ENCODE measurements around the gene NECTIN1. TPM values are rescaled to one million over a fixed set of nuclear protein-coding genes. Genes with fewer than 3 reads are reported as not detected.
"Not testable (repeated sequence)": the region's sequence is repeated elsewhere in the genome, so short reads cannot be mapped to it uniquely, and the experiment has no call there.

The NECTIN1 gene
- total RNA-seq, 2 experiments from 2014 or later = 1.6 to 1.7 TPM

DNA sequence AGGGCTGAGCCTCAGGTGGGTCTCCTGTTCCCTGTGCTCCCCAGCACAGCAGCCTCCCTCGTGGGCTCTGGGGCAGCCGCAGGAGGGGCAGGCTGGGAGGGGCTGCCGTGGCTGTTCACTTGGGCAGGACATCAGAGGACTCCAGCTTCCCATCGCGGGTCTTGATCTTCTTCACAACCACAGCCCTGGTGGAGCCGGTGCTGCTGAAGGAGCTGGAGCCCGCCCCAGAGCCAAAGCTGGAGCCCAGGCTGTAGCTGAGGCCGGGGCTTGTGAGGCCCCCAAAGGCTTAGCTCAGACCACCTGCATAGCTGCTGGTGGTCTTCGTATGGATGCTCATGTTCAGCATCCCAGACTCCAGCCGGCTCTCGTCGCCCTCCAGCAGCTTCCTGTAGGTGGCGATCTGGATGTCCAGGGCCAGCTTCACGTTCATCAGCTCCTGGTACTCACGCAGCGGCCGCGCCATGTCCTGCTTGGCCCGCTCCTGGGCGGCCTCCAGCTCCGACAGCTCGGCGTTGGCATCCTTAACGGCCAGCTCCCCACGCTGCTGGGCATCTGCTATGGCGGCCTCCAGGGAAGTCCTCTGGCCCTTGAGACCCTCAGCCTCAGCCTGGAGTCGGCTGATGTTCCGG is 126.1 kb downstream of the NECTIN1 start:
- Mint-ChIP-seq H3K4me3 (no peak overlapping the region), H3K27me3 (peaks cover 19% of the 10 kb centered on the region), H3K9me3 (ENCODE audit: low read depth) (no peaks in the 10 kb centered on the region), H3K27ac (no peak overlapping the region), H3K4me1 (no peaks in the 10 kb centered on the region), H3K36me3 (ENCODE audit: low read depth) (no peaks in the 10 kb centered on the region)
- intact Hi-C loops (cut with DNase I, micrococcal nuclease) = no loop called here
- ATAC-seq = no peak
- CTCF ChIA-PET = interaction anchor here (1.2 kb wide), 1 partner anchor 222 kb away, joined by 3 read pairs; the partner anchor contains the start of gene USP2
- no peak for DNase-seq
- POLR2A ChIA-PET = no interaction called here

DNA sequence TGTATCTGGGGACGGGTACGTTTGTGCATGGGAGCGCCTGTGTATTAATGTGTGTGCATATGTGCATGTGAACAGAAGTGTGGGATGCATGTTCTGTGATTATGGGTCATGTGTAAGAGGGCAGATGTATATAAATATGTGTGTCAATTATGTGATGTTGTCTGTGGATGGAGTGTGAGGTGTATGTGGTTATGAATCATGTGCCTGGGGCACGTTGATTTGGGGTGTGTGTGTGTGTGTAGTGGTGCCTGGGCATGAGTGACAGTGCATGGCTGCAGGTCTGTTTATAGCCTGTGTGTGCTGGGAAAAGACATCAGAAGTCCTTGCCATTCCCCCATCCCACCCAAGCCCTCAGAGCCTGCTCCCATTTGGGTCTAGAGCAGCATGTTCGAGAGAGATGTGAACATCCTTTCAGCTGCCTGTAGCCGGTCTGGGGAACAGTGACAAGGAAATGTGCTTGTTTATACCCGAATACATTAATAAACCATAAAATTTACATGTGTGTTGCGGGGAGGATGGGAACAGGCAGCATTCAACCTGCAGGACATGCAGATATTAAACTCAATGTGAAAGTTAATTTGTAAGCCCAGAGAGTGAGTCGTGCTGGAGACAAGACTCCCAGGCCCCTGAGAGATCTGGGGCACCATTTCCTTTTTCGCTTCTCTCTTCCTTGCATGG is 129.0 kb downstream of the NECTIN1 start:
- DNase-seq = no peak
- intact Hi-C loops (cut with DNase I, micrococcal nuclease) = no loop called here
- ChIA-PET POLR2A (no interaction called here), CTCF (no interaction called here)
- Mint-ChIP-seq H3K36me3 (ENCODE audit: low read depth) (no peaks in the 10 kb centered on the region), H3K4me1 (no peaks in the 10 kb centered on the region), H3K4me3 (no peak overlapping the region), H3K27me3 (peaks cover 13% of the 10 kb centered on the region), H3K9me3 (ENCODE audit: low read depth) (no peaks in the 10 kb centered on the region), H3K27ac (no peak overlapping the region)
- ATAC-seq = no peak

DNA sequence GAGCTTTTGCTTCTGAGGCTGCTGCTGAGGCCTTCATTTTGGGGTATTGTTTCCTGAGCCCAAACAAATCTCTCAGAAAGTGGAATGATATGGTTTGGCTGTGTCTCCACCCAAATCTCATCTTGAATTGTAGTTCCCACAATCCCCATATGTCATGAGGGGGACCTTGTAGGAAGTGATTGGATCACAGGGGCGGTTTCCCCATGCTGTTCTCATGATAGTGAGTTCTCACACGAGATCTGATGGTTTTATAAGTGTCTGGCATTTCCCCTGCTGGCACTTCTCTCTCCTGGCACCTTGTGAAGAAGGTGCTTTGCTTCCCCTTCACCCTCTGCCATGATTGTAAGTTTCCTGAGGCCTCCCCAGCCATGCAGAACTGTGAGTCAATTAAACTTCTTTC is 133.1 kb downstream of the NECTIN1 start:
- H3K27ac Mint-ChIP-seq; H3K4me1 Mint-ChIP-seq; POLR2A ChIA-PET; H3K27me3 Mint-ChIP-seq; intact Hi-C loops (cut with DNase I, micrococcal nuclease); DNase-seq; ATAC-seq; CTCF ChIA-PET; H3K9me3 Mint-ChIP-seq (ENCODE audit: low read depth); H3K4me3 Mint-ChIP-seq; H3K36me3 Mint-ChIP-seq (ENCODE audit: low read depth): not testable (repeated sequence)

DNA sequence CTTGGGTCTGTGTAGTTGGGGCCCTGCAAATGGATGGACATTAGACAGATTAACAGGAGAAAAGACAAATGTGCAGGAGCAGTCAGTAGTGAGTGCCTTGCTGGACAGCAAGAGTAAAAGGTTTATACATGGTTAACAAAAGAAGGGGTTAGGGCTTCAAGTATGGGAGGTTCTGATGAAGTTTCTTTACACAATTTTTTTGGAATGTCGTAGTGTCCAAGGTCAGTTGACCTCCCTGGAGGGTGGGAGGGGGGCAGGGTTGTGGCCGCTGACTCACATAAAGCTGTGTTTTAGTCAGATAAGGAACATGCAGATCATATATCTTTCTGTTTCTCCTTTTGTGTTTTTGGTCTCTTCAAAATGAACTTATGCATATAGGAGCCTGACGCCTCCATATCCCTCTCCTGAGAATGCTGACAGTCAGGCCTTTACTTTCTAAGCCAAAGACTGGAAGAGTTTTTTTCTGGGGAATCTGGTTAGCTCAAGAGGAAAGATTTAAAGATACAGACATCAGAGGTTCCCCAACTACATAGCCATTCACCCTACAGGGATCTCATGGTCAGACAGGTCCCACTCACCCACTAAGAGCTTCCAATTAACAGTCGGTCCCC is 134.3 kb downstream of the NECTIN1 start:
- Mint-ChIP-seq H3K27ac (no peak overlapping the region), H3K9me3 (ENCODE audit: low read depth) (no peaks in the 10 kb centered on the region), H3K36me3 (ENCODE audit: low read depth) (no peaks in the 10 kb centered on the region), H3K4me3 (no peak overlapping the region), H3K4me1 (peaks cover 9% of the 10 kb centered on the region), H3K27me3 (peaks cover 6% of the 10 kb centered on the region)
- intact Hi-C loops (cut with DNase I, micrococcal nuclease) = no loop called here
- DNase-seq (no peak), ATAC-seq (no peak)
- ChIA-PET CTCF (interaction anchor here (0.5 kb wide), 1 partner anchor 19 kb away, joined by 3 read pairs; no protein-coding TSS in a partner anchor), POLR2A (no interaction called here)

DNA sequence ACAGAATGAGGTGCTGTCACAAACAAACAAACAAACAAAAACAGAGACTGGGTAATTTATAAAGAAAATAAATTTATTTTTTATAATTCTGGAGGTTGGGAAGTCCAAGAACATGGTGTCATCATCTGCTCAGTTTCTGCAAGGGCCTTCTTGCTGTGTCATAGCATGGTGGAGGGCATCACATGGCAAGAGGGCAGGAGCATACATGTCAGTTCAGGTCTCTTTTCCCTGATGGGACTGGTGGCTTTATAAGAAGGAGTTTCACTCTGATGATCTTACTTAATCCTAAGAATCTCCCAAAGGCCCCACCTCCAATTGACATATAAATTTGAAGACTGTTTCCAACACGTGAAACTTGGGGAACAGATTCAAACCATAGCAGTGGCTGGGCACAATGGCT is 135.7 kb downstream of the NECTIN1 start:
- Mint-ChIP-seq H3K27ac (no peak overlapping the region), H3K36me3 (ENCODE audit: low read depth) (no peaks in the 10 kb centered on the region), H3K4me3 (no peak overlapping the region), H3K9me3 (ENCODE audit: low read depth) (no peaks in the 10 kb centered on the region), H3K27me3 (peaks cover 8% of the 10 kb centered on the region), H3K4me1 (peaks cover 9% of the 10 kb centered on the region)
- intact Hi-C loops (cut with DNase I, micrococcal nuclease) = no loop called here
- POLR2A ChIA-PET = no interaction called here
- DNase-seq = no peak
- ATAC-seq = no peak
- CTCF ChIA-PET = no interaction called here

DNA sequence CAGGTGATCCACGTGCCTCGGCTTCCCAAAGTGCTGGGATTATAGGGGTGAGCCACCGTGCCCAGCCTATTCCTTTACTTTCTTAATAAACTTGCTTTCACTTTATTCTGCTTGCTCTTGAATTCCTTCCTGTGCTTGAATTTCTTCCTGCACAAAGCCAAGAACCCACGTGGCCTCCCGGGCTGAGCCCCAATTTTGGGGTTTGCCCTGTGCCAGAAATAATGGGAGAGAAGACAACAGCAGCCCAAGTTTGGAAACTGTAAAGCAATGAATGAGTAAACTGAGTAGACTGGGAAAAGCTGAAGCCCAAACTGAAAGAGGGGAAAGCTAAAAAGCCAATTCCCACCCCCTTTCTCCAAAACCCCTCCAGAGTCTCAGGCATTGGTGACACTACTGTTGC is 136.4 kb downstream of the NECTIN1 start:
- Mint-ChIP-seq H3K9me3 (ENCODE audit: low read depth) (no peaks in the 10 kb centered on the region), H3K27ac (no peak overlapping the region), H3K27me3 (peaks cover 13% of the 10 kb centered on the region), H3K4me3 (no peak overlapping the region), H3K36me3 (ENCODE audit: low read depth) (no peaks in the 10 kb centered on the region), H3K4me1 (peaks cover 9% of the 10 kb centered on the region)
- ATAC-seq = no peak
- ChIA-PET POLR2A (no interaction called here), CTCF (no interaction called here)
- DNase-seq = no peak
- intact Hi-C loops (cut with DNase I, micrococcal nuclease) = no loop called here

DNA sequence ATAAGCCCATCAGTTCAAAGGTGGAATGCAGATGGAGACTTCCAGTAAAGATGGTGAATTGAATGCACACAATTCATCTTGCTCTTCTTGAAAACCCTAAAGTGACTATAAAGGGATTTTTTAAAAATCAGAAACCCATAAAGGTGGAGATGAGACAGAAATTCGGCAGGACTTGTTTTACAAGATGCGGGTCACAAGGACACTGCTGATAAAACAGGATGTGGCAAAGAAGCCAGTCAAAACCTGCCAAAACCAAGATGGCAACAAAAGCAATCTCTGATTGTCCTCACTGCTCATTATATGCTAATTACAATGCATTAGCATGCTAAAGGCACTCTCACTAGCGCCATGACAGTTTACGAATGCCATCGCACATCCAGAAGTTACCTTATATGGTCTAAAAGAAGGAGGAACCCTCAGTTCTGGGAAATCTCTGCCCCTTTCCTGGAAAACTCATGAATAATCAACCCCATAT is 137.1 kb downstream of the NECTIN1 start:
- intact Hi-C loops (cut with DNase I, micrococcal nuclease) = no loop called here
- Mint-ChIP-seq H3K9me3 (ENCODE audit: low read depth) (no peaks in the 10 kb centered on the region), H3K4me1 (peaks cover 9% of the 10 kb centered on the region), H3K4me3 (no peak overlapping the region), H3K36me3 (ENCODE audit: low read depth) (no peaks in the 10 kb centered on the region), H3K27ac (no peak overlapping the region), H3K27me3 (peaks cover 13% of the 10 kb centered on the region)
- ChIA-PET POLR2A (no interaction called here), CTCF (no interaction called here)
- no peak for DNase-seq
- ATAC-seq = no peak

DNA sequence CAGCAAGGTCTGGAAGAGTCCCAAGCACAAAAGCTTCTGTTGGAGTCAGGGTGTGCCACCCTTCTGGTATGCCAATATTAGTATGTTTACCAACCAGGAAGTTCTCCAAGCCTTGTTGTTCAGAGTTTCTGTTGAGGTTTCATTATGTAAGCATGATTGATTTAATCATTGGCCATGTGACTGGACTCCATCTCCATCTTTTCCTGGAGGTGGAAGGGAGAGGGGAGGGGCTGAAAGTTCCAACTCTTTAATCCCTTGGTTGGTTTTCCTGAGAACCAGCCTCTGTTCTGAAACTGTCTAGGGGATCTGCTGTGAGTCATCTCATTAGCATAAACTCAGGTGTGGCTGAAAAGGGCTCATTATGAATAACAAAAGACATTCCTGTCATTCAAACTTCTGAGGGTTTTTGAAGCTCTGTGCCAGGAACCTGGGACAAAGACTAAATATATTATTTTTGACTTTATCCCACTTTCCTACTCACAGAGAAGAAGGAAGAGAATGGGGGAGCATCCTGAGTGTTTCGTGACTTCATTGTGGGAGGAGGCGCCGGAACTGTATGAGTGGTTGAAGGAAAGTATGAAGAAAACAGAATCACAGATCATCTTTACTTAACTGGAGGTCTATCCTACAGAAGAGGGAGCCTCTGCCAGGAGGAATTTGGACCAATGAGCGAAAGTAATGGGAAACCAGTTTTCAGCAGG is 138.2 kb downstream of the NECTIN1 start:
- Mint-ChIP-seq H3K9me3 (ENCODE audit: low read depth) (no peaks in the 10 kb centered on the region), H3K36me3 (ENCODE audit: low read depth) (no peaks in the 10 kb centered on the region), H3K4me3 (no peak overlapping the region), H3K4me1 (peaks cover 9% of the 10 kb centered on the region), H3K27ac (no peak overlapping the region), H3K27me3 (peaks cover 14% of the 10 kb centered on the region)
- CTCF ChIA-PET = no interaction called here
- POLR2A ChIA-PET = no interaction called here
- intact Hi-C loops (cut with DNase I, micrococcal nuclease) = no loop called here
- peak; percentile 70 for ATAC-seq
- DNase-seq = no peak

DNA sequence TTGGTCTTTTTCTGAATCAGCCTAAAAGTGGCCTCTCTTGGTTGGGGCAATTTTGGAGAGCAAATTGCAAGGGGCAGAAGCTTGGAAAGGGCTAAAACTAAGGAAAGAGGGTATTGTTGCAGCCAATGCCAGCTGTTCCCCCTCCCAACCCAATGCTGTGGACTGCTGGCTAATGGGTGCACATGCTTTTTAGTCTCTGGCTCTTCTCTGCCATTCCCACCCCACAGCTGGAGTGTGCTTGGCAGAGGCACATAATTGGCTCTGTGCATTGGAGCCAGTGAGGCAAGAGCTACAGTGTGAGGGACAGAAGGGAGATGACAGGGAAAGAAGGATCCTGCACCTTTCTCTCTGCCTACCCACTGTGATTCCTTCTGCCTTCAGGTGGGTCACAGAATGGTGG is 140.0 kb downstream of the NECTIN1 start:
- ATAC-seq (no peak), DNase-seq (no peak)
- ChIA-PET POLR2A (interaction anchor here (0.7 kb wide), 1 partner anchor 590 kb away, joined by 3 read pairs; no protein-coding TSS in a partner anchor), CTCF (interaction anchor here (0.5 to 0.7 kb wide), 3 partner anchors 215 to 1865 kb away, joined by 3 to 7 read pairs (median 4); no protein-coding TSS in a partner anchor)
- Mint-ChIP-seq H3K9me3 (ENCODE audit: low read depth) (no peaks in the 10 kb centered on the region), H3K27ac (no peak overlapping the region), H3K27me3 (peaks cover 26% of the 10 kb centered on the region), H3K4me1 (peaks cover 12% of the 10 kb centered on the region), H3K36me3 (ENCODE audit: low read depth) (no peaks in the 10 kb centered on the region), H3K4me3 (no peak overlapping the region)
- intact Hi-C loops (cut with DNase I, micrococcal nuclease) = no loop called here
